Measurements from ENCODE around the gene MPC1.

The MPC1 gene

GRCh38 chr6:166343150-166343487, 39.6 kb downstream of the MPC1 start:
- no peak for DNase-seq

GRCh38 chr6:166342349-166343149, 40.2 kb downstream of the MPC1 start, which contains the start of gene SFT2D1:
Gene SFT2D1, minus strand, starts transcription at chr6:166342545. Its CDS starts 64 bp downstream, at chr6:166342481.
- DNase-seq: peak; percentile 65

DNA sequence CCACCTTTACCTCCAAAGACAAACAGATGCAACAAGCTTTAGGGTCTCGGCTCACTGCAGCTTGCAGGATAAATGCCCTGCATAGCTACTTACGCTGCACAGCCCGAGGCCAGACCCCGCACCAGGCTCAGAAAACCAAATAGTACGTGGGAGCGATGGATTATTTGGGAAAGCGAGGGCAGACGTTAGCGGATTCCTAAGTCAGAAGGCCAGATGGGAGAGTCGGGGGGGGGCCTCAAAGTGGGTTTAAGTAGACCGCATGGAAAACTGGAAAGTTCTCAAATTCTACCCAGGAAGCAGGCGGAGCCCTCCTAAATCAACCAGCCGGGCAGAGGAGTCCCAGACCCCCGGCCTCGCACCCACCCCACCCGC, 40.8 kb downstream of the MPC1 start:
- no peak for DNase-seq

- DNase-seq: no peak
Measured at GRCh38 chr6:166341464-166341863, 41.3 kb downstream of the MPC1 start.

DNA sequence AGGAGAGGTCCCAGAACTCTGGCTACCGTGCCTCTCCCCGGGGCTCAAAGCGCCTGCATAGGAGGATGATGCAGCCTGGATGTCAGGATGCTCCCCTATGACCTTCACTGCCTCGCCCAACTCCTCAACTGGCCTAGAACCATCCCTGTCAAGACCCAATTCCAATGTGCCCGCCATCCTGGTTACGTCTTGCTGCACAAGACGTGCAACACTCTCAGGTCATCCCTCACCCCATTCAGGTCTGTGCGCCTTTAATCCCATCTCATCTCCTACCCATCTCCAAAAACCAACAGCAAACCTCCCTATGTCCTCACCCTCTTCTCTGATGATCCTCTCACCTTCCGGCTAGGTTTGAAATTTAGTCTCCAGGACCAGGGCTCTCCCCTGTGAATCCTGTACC, 43.9 kb downstream of the MPC1 start:
- no peak for DNase-seq

- no peak for DNase-seq
Measured at GRCh38 chr6:166336847-166337246, 45.9 kb downstream of the MPC1 start.

DNA sequence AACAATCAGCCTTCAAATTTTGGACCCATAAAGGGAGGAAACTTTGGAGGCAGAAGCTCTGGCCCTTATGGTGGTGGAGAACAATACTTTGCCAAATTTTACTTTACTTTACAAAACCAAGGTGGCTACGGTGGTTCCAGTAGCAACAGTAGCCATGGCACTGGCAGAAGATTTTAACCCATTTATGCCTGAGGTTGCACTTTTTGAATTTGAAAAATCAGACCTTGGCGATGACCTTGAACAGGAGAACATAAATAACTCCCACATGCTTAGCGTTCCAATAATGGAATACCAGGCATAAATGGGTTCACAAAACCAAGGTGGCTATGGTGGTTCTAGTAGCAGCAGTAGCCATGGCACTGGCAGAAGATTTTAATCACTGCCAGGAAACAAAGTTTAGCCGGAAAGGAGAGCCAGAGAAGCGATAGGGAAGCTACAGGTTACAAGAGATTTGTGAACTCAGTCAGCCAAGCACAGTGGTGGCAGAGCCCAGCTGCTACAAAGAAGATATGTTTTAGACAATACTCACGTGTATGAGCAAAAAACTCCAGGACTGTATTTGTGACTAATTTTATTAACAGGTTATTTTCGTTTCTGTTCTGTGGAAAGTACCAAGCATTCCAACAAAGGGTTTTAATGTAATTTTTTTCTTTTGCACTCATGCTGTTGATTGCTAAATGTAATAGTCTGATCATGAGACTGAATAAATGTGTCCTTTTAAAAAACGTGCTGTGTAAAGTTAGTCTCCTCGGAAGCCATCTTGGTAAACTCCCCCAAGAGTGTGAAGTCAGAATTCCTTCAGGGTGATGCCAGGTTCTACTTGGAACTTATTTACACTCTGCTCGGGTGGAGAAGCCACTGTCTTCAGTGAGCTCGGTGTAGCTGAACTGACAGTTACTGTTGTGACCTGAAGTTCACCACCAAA, 47.1 kb downstream of the MPC1 start:
- no peak for DNase-seq

DNA sequence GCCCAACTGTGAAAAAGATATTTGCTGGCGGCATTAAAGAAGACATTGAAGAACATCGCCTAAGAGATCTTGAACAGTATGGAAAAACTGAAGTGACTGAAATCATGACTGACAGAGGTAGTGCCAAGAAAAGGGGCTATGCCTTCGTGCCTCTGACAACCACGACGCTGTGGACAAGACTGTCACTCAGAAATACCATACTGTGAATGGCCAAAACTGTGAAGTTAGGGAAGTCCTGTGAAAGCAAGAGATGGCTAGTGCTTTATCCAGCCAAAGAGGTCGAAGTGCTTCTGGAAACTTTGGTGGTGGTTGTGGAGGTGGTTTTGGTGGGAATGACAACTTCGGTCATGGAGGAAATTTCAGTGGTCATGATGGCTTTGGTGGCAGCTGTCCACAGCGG, 47.9 kb downstream of the MPC1 start:
- no peak for DNase-seq

DNA sequence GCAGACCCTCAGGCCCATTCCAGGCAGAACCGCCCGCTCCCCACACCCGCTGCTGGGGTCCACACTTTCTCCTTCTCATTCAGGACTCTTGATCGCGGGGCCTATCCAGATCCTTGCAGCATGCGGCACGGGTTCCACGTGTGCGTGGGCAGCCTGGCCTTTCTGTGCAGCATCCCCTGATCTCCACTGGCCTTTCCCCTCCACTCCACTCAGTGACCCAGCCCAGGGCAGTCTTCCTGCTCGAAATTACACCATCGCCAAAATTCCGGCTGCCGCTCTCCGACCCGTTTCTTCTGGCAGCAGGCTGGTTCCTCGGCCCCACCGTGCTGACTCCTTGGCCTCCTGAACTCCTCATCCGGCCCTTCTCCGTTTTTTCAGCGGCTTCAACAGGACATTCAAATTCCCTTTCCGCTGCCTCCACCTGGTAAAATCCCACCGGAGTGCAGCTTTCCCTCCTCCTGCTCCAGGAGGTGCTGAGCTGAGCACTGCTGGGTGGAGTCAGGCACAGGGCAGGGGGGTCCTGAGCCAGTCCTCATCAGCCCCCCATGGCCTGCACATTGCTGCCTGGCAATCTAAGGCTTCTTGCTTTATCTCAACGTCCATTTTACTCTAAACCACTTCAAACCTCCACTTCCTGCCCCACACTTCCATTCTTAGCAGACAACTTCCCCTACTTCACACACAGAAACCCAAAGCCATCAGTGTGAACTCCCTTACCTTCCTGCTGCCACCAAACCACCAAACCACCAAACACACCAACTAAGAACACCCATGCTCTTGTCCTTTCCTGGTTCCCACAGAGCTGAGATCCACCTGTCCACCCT, 49.4 kb downstream of the MPC1 start:
- DNase-seq: no peak

DNA sequence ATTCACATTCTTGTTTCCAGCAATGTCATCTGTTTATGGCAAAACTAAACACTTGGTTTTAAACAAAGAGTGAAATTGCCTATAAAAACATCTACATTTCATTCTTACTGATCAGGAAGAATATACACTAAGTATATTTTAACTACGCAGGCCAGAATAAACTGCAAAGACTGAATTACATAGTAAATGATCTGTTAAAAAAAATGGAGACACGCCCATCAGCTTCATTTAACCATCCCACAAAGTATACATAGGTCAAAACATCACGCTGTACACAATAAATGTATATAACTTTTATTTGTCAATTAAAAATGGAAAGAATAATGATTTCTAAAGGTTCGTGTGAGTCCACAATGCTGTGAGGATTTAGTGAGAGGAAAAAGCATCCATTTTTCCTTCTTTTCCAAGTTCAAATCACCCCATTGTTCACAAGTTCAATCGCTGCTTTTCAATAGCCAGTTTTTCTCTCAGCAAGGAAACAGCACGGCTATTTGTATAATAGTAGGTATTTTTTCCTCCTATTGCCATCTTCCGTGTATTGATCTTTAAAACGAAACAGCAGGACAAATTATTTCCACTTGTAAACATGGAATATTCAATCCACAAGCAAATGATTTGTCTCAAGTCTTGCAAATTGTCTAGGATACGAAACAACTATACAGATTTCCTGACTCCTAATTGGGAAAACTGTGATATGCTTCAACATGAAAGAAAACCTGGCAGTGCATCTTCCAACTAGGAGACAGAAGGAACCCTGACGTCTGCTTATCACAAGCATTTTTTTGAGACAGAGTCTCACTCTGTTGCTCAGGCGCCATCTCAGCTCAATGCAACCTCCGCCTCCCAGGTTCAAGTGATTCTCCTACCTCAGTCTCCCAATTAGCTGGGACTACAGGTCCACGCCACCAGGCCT, 51.0 kb downstream of the MPC1 start:
- DNase-seq: no peak

GRCh38 chr6:166330612-166331011, 52.1 kb downstream of the MPC1 start:
- no peak for DNase-seq

- no peak for DNase-seq
Measured at GRCh38 chr6:166325383-166326042, 57.2 kb downstream of the MPC1 start.

GRCh38 chr6:166323395-166323794, 59.3 kb downstream of the MPC1 start:
- no peak for DNase-seq

DNA sequence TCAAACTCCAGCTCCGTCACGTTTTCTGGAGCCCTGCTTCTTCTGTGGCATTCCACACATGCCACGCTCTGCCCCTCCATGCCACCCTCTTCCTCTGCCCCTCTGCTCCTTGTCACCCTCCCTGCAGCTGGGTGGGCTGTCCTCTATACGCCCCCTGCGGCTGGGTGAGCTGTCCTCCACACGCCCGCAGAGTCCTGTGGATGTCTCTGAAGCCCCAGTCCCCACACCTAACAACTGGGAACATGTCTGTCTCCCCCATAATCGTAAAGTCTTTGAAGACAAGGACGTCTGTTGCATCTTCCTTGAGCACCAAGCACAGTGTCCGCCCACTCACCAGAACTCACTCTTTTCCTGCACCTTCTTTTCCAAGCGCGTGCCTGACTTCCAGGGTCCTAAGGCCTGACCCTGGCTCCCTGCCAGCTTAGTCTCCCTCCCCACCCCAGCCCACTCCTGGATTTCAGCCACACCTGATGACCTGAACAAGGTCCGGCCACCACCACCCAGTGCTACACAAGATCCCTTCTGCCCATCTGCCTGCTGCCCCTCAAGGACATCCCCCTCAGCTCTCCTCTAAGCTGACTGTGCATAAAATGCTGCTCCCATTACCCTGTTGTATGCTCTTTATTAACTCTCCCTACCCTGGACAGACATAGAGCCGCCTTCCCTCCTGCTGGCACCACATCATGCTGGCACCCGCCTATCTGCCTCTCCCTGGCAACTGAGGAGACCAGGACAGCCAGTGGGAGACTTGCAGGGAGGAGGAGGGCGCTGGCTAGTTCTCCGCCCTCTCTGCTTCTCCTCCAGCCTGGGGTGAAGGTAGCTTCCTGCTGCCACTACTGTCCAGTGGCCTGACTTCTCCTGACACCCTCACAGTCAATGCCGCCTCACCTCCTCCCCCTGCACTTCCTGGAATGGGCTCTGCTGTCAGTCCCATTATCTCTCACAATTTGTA, 63.8 kb downstream of the MPC1 start:
- no peak for DNase-seq

- no peak for DNase-seq
Measured at GRCh38 chr6:166318227-166318626, 64.5 kb downstream of the MPC1 start.

DNA sequence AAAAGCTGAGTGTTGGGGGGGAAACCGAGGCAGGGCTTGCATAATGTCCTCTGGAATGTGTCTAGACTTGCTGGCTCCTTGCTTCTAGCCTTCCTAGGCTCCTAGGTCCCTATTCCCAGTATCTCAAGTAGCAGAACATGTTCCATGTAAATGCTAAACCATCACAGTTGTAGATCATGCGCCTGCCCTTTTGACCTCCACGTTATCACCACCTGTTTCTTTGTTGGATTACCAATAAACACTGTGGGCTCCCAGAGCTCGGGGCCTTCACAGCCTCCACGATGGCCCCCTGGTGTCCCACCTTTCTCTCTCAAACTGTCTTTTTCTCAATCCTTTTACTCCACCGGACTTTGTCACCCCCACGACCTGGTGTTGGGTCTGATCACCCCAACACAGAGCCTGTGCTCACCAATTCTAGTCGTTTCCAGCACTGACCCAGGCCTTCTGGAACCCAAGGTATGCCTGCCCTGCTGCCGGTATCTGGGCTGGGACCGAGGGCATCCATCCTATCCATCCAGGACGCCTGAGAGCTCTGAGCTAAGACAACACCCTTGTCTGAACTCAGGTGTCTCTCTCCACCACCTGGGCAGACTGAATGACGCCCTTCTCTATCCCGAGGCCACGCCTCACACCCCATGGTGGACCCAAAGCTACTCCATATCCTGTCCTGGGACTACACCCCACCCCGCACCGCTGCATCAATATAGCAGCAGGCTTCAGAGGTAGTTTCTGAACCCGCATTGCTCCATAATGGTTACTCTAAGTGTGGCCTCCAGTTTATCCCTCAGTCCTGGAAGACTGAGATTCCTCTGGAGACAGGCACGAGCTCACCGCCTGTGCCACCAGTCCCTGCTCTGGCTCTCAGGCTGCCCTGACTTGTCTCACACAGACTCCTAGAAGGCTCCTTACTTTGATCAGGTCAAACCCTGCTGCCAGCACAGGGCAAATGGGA, 65.2 kb downstream of the MPC1 start:
- no peak for DNase-seq

GRCh38 chr6:166315436-166315835, 67.3 kb downstream of the MPC1 start:
- DNase-seq: no peak

Measured in activated T-cell treated with anti-CD3 and anti-CD28 coated beads for 4 hours (primary cell).